Natural killer cell (primary cell): ENCODE data around the gene GTPBP4. TPM values are rescaled to one million over a fixed set of nuclear protein-coding genes. Genes with fewer than 3 reads are reported as not detected.

Experiments used
- ATAC-seq, 3 donors: fragments of 150-1000 bp in 2 of 3; fragments of 200-7000 bp in 1 of 3; cut with Tn5 transposase; 1 replicate in 1 of 3; 2 replicates in 2 of 3; pipeline ENCODE4 v1.10.0; 2021; ENCODE audit warnings: mild to moderate bottlenecking in 2 of 3, moderate library complexity in 2 of 3
- DNase-seq, 2 donors: peaks; one replicate each; pipeline versions ENCODE4 v3.0.0 to v3.0.0-alpha.2; 2013 to 2021; ENCODE audit warnings: mixed read lengths in 1 of 2
- H3K27ac ChIP-seq: one replicate; pipeline ENCODE4 v1.5.1; 2013; ENCODE audit warnings: mild to moderate bottlenecking, low read length
- H3K27me3 ChIP-seq: one replicate; pipeline ENCODE4 v1.6.1; 2013; ENCODE audit warnings: low read length; ENCODE audit not compliant: control insufficient read depth, insufficient read depth
- H3K36me3 ChIP-seq: one replicate; pipeline ENCODE4 v1.6.1; 2013; ENCODE audit warnings: low read length; ENCODE audit not compliant: control insufficient read depth, insufficient read depth
- H3K4me1 ChIP-seq: one replicate; pipeline ENCODE4 v1.6.1; 2013; ENCODE audit warnings: low read length; ENCODE audit not compliant: control insufficient read depth, insufficient read depth
- H3K4me3 ChIP-seq: one replicate; pipeline ENCODE4 v1.5.1; 2013; ENCODE audit warnings: low read length
- H3K9me3 ChIP-seq: one replicate; pipeline ENCODE4 v1.6.1; 2013; ENCODE audit warnings: low read length; ENCODE audit not compliant: control insufficient read depth, insufficient read depth
- H3K27ac Mint-ChIP-seq, 2 donors: one replicate each; pipeline ENCODE4 v1.8.0; 2022; ENCODE audit warnings: mild to moderate bottlenecking in 2 of 2, mixed read lengths in 2 of 2, moderate library complexity in 1 of 2
- H3K27me3 Mint-ChIP-seq, 2 donors: one replicate each; pipeline ENCODE4 v1.8.0; 2022; ENCODE audit warnings: low read depth in 2 of 2, mixed read lengths in 2 of 2
- H3K36me3 Mint-ChIP-seq: one replicate; pipeline ENCODE4 v1.8.0; 2022; ENCODE audit warnings: mixed read lengths
- H3K4me1 Mint-ChIP-seq, 2 donors: one replicate each; pipeline ENCODE4 v1.8.0; 2022; ENCODE audit warnings: mixed read lengths in 2 of 2
- H3K4me3 Mint-ChIP-seq: one replicate; pipeline ENCODE4 v1.8.0; 2022; ENCODE audit warnings: mild to moderate bottlenecking, moderate library complexity, mixed read lengths
- H3K9me3 Mint-ChIP-seq, 2 donors: one replicate each; pipeline ENCODE4 v1.8.0; 2022; ENCODE audit warnings: mixed read lengths in 2 of 2
- CTCF ChIP-seq: fragments of 200-600 bp; IDR thresholded peaks from one replicate; pipeline ENCODE4 v1.8.0; 2022; ENCODE audit warnings: antibody characterized with exemption
- WGBS: methylation state at CpG from one replicate; pipeline ENCODE4 v1.1.7; 2013; ENCODE audit warnings: missing lambda C conversion rate; ENCODE audit not compliant: insufficient coverage; 5-methylcytosine and 5-hydroxymethylcytosine counted together
- intact Hi-C: fragments of 100-400 bp; cut with micrococcal nuclease; formaldehyde crosslinking; loops from one replicate; pipeline ENCODE4 v1.14.2; 2022
- total RNA-seq, 4 donors: library from RNA; stranded (reverse); fragments of 120-200 nt in 1 of 4; gene quantifications; one replicate each; pipeline versions ENCODE4 v1.2.3 to v1.2.4, GENCODE V29; 2013 to 2022

Gene GTPBP4
- total RNA-seq, 3 donors from 2014 or later (not counting 1 experiment from before 2014, with no cell fraction given): 53.9 to 99.6 (median 72.5) TPM

- Mint-ChIP-seq H3K4me3 (no peak overlapping the region), H3K4me1 (peaks cover 0 to 4% of the 10 kb centered on the region in 2 donors), H3K27ac (no peak overlapping the region), H3K27me3 (peaks cover 5 to 9% of the 10 kb centered on the region in 2 donors), H3K36me3 (no peaks in the 10 kb centered on the region), H3K9me3 (no peaks in the 10 kb centered on the region)
- 94% methylated on average over 6 of the region's 6 CpGs for WGBS
- no peak for TF ChIP-seq CTCF
- H3K36me3 ChIP-seq: no peaks in the 10 kb centered on the region
- no peaks in the 10 kb centered on the region for H3K9me3 ChIP-seq
- intact Hi-C loops: no loop called here
- ATAC-seq: no peak
- H3K4me1 ChIP-seq: no peaks in the 10 kb centered on the region
- no peak overlapping the region for H3K4me3 ChIP-seq
- H3K27me3 ChIP-seq: no peaks in the 10 kb centered on the region
- DNase-seq: no peak
- H3K27ac ChIP-seq: no peak overlapping the region
Measured at GRCh38 chr10:958856-959255, 29.4 kb upstream of the GTPBP4 start.

GRCh38 chr10:962342-962741 is 25.9 kb upstream of the GTPBP4 start:
- no peaks in the 10 kb centered on the region for H3K4me1 ChIP-seq
- H3K9me3 ChIP-seq: no peaks in the 10 kb centered on the region
- TF ChIP-seq CTCF: no peak
- no peaks in the 10 kb centered on the region for H3K36me3 Mint-ChIP-seq
- peaks cover 9 to 11% of the 10 kb centered on the region in 2 donors for H3K27me3 Mint-ChIP-seq
- no peaks in the 10 kb centered on the region for H3K9me3 Mint-ChIP-seq
- H3K4me3 Mint-ChIP-seq: no peak overlapping the region
- no peaks in the 10 kb centered on the region for H3K36me3 ChIP-seq
- no peak overlapping the region for H3K27ac ChIP-seq
- peaks cover 0 to 9% of the 10 kb centered on the region in 2 donors for H3K4me1 Mint-ChIP-seq
- H3K4me3 ChIP-seq: no peak overlapping the region
- WGBS: 100% methylated on average over 2 of the region's 3 CpGs
- intact Hi-C loops: no loop called here
- H3K27ac Mint-ChIP-seq: no peak overlapping the region
- no peaks in the 10 kb centered on the region for H3K27me3 ChIP-seq
- DNase-seq: no peak
- ATAC-seq: no peak

GRCh38 chr10:963186-963585 is 25.0 kb upstream of the GTPBP4 start:
- 89% methylated on average over 5 of the region's 5 CpGs for WGBS
- H3K27ac Mint-ChIP-seq: no peak overlapping the region
- Histone ChIP-seq H3K27ac (no peak overlapping the region), H3K4me1 (no peaks in the 10 kb centered on the region), H3K9me3 (no peaks in the 10 kb centered on the region), H3K36me3 (no peaks in the 10 kb centered on the region), H3K4me3 (no peak overlapping the region), H3K27me3 (no peaks in the 10 kb centered on the region)
- H3K9me3 Mint-ChIP-seq: no peaks in the 10 kb centered on the region
- H3K36me3 Mint-ChIP-seq: no peaks in the 10 kb centered on the region
- H3K27me3 Mint-ChIP-seq: peaks cover 7 to 12% of the 10 kb centered on the region in 2 donors
- no peak for TF ChIP-seq CTCF
- DNase-seq (no peak), ATAC-seq (no peak)
- intact Hi-C loops: no loop called here
- no peak overlapping the region for H3K4me3 Mint-ChIP-seq
- H3K4me1 Mint-ChIP-seq: peaks cover 0 to 9% of the 10 kb centered on the region in 2 donors

- no peak overlapping the region for H3K27ac ChIP-seq
- Mint-ChIP-seq H3K4me1 (peaks cover 0 to 6% of the 10 kb centered on the region in 2 donors), H3K27me3 (peaks cover 7 to 13% of the 10 kb centered on the region in 2 donors), H3K4me3 (no peak overlapping the region), H3K27ac (no peak overlapping the region), H3K36me3 (no peaks in the 10 kb centered on the region), H3K9me3 (no peaks in the 10 kb centered on the region)
- 93% methylated on average over 3 of the region's 4 CpGs for WGBS
- H3K36me3 ChIP-seq: no peaks in the 10 kb centered on the region
- intact Hi-C loops: no loop called here
- DNase-seq: no peak
- no peaks in the 10 kb centered on the region for H3K27me3 ChIP-seq
- TF ChIP-seq CTCF: no peak
- H3K4me1 ChIP-seq: no peaks in the 10 kb centered on the region
- ATAC-seq: no peak
- no peaks in the 10 kb centered on the region for H3K9me3 ChIP-seq
- no peak overlapping the region for H3K4me3 ChIP-seq
Measured at GRCh38 chr10:963655-964054, 24.6 kb upstream of the GTPBP4 start.
